ENCODE results near the gene EFNA2.

The EFNA2 gene

DNA sequence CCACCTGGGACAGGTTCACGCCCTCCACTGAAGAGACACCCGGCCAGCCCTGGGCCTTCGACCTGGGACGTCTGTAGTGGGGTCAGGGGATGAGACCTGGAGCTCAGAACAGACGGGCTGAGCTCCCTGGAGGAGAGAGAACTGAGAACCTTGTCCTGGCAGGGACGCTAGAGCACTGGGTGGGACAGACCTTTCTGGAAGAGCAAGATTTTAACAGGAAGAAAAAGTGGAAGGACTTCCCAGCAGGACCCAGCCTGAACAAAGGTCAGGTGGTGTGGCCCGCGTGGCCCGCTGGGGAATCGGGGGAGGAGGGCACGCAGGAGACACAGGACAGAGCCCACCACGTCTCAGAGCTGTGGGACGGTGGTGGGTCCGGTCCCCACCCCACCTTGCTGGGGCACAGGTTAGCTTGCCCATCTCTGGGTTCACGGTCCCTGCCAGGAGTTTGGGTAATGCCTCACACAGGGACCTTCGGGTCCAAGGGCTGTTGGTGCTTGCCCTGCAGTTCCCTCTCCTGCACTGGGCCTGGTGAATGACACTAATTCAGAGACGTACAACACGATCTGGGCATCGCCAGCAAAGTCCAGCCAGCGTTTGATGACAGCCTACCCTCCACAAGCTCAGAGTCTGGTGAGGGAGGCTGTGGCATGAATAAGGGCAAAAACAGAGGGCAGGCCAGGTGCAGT lies 1.2 kb upstream of the EFNA2 start:
- DNase-seq (ENCODE audit: low spot score) = no peak

DNA sequence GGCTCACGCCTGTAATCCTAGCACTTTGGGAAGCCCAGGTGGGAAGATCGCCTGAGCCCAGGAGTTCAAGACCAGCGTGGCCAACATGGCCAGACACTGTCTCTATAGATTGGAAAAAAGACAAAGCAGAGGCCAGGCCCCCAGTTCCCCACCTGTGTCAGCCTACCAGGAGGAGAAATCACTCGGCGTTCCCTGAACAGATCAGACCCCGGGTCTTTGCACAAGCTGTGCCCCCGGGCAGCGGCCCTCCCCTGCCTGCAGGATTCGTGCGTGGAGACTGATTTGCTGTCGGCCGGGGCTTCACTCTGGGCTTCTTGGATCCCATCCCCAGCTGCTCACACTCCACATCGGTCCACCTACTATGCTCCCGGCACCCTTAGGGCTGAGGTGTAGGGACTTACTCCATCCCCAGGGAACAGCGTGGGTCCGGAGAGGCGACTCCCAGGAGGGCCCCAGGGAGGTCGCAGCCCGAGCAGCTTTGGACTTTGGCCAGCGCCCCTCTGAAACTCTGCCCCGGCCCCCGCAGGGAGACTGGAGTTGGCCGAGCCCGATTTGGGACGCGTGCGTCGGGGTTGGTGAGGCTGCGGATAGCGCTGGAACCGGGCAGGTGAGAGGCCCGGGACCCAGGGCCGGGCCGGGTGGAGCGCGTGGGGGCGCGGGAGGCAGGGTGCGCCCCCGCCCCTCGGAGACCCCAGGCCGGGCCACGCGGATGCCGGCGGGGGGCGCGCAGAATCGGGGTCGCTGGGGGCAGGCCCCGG lies 515 bp upstream of the EFNA2 start:
- no peak for DNase-seq (ENCODE audit: low spot score)

DNA sequence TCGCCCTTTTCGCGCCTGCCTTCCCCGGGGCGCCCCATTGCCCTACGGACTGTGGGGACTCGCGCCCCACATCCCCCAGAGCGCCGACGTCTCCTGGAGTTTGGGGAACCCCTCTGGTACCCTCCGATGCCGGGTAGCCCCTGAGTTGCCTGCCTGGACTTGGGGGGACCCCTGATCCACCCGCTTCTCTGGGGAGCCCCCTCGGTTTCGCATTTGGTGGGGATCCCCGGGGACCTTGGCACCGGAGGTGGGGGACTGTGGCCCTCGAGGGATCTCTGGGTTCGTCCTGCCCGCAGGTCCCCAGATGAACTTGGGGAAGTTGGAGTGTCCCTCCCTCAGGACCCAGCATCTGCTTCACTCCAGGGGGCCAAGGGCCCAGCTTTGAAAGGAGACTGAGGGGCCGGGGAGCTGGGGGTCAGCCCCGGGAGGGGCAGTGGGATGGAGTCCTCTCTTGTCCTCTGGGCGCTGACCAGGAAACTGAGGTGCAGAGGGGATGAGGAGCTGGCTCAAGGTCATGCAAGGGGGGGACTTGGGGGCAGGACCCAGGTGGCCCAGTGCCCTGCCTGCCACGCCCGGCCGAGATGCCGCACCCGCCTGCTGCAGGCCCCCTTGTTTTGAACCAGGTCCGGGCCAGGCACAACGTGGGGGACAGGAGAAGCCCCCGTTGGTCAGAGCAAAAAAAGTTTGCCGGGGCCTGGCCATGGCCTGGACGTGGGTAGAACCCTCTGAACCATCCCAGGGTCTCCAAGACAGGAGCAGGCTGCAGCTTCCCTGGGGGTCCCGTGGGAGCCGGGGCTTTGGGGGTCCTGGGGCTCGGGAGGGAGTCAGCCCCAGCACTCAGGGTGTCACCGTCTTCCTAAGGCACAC lies 1.0 kb downstream of the EFNA2 start:
- DNase-seq (ENCODE audit: low spot score) = no peak

GRCh38 chr19:1287354-1288225 lies 1.9 kb downstream of the EFNA2 start:
- no peak for DNase-seq (ENCODE audit: low spot score)

DNA sequence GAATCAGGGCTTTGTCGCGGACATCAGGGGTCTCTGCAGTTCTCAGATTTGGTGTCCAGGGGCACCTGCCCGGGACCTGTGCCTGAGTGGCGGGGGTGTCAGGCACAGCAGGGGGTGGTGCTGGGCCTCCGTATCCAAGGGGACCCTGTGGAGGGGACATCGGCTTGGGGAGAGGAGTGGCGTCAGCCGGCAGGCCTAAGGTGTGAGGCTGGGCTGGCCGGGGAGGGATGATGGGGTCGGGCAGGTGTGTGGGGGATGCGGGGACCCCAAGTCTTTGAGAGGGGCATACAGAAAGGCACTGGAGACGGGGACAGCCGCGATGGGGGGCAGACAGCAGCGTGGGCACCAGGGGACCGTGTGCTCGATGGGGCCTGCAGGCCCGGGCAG lies 2.5 kb downstream of the EFNA2 start:
- no peak for DNase-seq (ENCODE audit: low spot score)

- no peak for DNase-seq (ENCODE audit: low spot score)
These were observed 3.4 kb downstream of the EFNA2 start for GRCh38 chr19:1288833-1289685.

GRCh38 chr19:1289686-1290025 lies 4.0 kb downstream of the EFNA2 start:
- no peak for DNase-seq (ENCODE audit: low spot score)

DNA sequence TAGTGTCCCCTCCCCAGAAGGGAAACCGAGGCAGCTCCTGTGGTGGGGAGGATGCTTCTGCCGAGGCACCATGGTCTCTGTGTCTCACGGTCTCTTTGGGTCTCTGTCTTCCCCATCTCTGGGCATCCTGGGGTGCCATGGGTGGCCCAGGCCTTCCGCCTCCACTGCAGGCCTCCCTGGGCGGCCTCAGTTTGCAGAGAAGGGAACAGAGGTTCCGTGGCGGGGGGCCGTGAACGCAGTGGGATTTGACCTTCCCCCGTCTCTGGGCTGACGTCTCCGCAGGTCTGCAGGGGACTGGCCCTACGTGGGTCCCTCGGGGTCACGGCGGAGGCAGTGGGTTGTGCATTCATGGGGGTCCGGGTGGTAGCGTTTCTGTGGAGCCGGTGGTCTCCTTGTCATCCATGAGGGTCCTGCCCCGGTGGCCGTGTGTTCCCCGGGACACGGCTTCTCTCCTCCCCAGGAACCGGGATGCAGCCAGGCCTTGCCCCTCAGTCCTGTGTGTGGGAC lies 4.6 kb downstream of the EFNA2 start:
- no peak for DNase-seq (ENCODE audit: low spot score)

DNA sequence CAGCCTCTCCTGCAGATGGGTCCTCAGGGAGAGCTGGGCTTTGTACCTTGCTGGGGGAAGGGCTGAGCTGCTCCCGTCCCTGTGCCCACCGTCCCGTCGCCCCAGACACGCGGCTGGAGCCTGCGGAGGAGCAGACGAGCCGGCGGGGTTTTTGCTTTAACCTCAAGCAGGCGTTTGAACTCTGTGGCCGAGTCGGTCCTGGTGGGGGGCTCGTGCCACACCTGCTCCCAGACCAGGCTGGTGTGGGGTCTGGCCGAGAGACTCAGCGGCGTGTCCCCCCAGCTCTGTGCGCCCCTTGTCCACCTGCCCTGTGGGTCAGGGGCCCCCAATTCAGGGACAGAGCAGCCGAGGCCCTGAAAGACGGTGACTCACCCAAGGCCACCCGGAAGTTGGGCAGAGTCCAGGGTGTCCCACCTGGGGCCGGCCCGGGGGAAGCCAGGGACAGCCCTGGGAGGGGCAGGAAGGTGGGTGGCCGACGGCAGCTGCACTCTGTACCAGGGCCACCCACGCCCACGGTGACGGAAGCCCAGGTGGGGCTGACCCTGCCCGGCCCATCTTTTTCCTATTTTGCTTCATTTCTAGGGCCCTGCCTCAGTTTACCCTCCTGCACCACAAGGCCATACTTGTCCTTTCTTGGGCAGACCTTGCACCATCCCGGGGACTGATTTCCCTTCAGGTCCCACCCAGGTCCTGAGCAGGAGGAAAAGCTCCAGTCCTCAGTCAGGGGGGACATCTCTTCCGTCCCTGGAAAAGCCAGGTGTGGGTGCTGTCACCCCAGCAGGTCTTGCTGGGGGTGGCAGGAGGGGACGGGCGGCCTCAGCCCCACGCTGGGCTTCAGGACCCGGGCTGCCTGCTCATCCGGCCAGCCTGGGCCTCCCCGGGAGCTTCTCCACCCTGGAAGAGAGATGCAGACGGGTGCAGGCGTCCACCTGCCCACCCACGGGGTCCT lies 5.3 kb downstream of the EFNA2 start:
- DNase-seq (ENCODE audit: low spot score) = no peak

DNA sequence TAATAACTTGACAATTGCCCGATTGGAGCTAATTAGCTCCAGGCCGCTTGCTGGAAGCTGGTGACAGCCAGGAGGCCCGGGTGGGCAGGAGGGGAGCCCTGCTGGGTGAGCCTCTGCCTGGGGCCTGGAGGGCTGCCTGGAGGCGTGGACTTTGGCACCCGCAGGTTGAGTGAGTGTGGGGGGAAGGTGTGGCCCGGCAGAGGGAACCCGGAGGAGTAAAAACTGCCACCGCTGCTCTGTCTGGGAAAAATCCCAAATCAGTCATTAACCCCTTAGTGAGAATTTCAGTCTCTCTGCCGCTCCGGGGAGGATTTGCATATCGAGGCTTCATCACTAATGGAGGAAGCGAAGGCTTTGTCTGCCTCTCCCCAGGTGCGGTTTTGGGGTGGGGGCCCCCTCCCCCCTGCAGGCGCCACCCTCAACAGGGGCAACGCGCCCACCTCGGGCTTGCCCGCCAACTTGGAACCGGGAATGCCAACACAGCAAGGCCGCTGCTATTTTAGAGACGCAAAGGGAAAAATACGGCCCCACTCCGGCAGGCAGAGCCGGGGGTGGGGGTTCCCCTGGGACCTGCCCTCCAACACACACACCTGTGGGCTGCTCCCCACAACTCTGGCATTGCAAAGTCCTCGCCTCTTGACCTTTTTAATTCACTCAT lies 6.2 kb downstream of the EFNA2 start:
- DNase-seq (ENCODE audit: low spot score) = no peak

GRCh38 chr19:1292419-1293151 lies 6.9 kb downstream of the EFNA2 start:
- DNase-seq (ENCODE audit: low spot score) = no peak

- DNase-seq (ENCODE audit: low spot score) = no peak
These were observed 8.3 kb downstream of the EFNA2 start for GRCh38 chr19:1293782-1294604.

DNA sequence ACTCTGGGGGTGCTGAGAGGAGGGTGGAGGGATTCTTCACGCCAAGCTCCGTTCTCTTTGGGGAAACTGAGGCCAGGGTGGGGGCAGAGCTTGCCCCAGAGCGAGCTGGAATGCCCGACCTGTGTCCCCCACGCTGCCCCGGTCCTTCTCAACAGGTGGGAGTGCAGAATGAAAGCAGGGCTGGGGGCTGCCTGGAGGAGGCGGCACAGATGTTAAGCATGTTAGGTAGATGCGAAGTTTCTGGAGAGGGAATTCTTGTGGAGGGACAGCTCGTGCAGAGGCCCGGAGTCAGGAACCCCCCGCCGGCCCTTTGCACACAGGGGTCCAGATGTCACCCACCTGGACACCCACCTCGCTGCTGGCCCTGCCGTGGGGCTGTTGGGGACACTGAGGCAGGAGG lies 9.0 kb downstream of the EFNA2 start:
- no peak for DNase-seq (ENCODE audit: low spot score)

DNA sequence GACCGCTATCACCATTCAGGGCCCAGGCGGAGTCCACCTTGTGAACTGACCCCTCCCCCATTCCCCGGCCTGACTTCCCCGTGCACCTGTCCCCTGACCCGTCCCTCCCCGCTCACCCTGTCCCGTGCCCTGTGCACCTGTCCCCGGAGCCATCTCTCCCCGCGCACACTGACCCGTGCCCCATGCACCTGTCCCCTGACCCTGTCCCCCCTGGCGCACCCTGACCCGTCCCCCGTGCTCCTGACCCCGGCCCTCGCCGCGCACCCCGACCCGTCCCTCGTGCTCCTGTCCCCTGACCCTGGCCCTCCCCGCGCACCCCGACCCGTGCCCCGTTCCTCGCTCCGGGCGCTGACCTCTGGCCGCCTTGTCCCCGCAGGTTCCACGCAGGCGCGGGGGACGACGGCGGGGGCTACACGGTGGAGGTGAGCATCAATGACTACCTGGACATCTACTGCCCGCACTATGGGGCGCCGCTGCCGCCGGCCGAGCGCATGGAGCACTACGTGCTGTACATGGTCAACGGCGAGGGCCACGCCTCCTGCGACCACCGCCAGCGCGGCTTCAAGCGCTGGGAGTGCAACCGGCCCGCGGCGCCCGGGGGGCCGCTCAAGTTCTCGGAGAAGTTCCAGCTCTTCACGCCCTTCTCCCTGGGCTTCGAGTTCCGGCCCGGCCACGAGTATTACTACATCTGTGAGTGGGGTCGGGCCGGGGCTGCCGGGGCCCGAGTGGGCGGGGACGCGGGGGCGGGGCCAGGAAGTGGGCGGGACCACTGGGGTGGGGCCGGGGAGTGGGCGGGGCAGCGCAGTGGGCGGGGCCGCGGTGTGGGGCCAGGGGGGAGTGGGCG lies 9.7 kb downstream of the EFNA2 start:
- no peak for DNase-seq (ENCODE audit: low spot score)

- DNase-seq (ENCODE audit: low spot score) = no peak
These were observed 10.4 kb downstream of the EFNA2 start for GRCh38 chr19:1296078-1296477.

DNA sequence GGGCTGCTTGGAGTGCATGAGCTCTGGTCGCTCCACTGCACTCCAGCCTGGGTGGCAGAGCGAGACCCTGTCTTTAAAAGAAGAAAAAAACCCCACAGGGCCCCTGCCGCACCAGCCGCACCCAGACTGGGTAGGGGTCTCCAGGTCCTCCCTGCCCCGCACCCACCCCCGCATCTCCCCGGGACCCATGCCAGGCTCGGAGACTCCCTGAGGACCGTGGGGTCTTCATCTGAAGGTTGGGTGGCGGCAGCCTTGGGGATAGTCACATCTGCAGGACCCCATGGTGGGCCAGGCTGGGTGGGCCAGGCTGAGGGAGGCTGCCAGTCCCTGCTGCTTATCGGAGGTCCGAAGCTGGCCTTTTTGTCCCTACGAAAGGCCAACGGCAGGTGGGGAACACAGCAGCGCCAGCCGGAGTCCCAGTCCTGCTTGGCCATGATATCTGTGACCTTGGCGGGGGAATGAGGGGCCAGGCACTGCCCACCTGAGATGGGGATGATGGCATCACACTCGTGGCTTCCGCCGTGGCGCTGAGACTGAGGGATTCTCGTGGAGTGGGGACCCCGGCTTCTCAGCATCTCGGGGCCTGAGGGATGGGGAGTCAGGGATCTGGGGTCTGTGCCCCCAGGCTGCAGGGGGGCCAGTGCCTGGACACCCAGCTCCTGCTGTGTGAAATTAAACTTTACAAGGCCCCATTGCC lies 11.1 kb downstream of the EFNA2 start:
- no peak for DNase-seq (ENCODE audit: low spot score)
